ENCODE data around the gene LASP1. TPM values are rescaled to one million over a fixed set of nuclear protein-coding genes. Genes with fewer than 3 reads are reported as not detected.
"Not testable (repeated sequence)": the region's sequence is repeated elsewhere in the genome, so short reads cannot be mapped to it uniquely, and the experiment has no call there.

The LASP1 gene
- polyA plus RNA-seq, 1 of the 3 experiments (the other 2 are of a cell fraction): 102 TPM

DNA sequence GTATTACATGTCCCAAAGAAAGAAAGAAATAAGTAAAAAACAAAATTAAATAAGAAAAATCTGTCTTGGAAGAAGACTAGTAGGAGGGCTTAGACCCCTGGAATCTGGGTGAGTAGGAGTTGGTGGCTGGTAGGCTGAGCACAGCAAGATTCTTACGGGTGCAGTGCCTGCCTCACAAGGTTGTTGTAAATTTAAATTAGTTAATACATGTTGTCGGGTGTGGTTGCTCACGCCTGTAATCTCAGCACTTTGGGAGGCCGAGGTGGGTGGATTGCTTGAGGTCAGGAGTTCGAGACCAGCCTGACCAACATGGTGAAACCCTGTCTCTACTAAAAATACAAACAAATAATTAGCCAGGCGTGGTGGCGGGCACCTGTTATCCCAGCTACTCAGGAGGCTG, 83.9 kb downstream of the LASP1 start:
- H3K79me2 ChIP-seq (ENCODE audit: insufficient read depth); H4K20me1 ChIP-seq (ENCODE audit: insufficient read depth); H3K27ac ChIP-seq (ENCODE audit: low read depth in 2 of 2, low read length in 1 of 2); H3K9me3 ChIP-seq; H3K9ac ChIP-seq; H3K9me2 ChIP-seq; H3K4me1 ChIP-seq (ENCODE audit: control insufficient read depth in 1 of 2, insufficient read depth in 2 of 2, low read depth in 1 of 2, low read length in 1 of 2); H3K36me3 ChIP-seq (replicated peaks in 1 of 2; ENCODE audit: control insufficient read depth in 1 of 2, insufficient read depth in 2 of 2, low read length in 1 of 2); H2AFZ ChIP-seq (ENCODE audit: low read depth); H3K4me2 ChIP-seq; POLR2A ChIA-PET; H3K27me3 ChIP-seq (ENCODE audit: insufficient read depth); H3K4me3 ChIP-seq (ENCODE audit: low read depth in 2 of 2, low read length in 1 of 2); DNase-seq; CTCF ChIA-PET: not testable (repeated sequence)
- peaks cover 25% of the 10 kb centered on the region for H3F3A ChIP-seq (replicated peaks; ENCODE audit: insufficient read depth)
- WGBS (ENCODE audit: low lambda C conversion rate): 78% methylated on average over 7 of the region's 7 CpGs

- peaks cover 0 to 8% of the 10 kb centered on the region in 2 experiments; a peak in 1 of 4 replicates for H3K4me1 ChIP-seq (ENCODE audit: control insufficient read depth in 1 of 2, insufficient read depth in 2 of 2, low read depth in 1 of 2, low read length in 1 of 2)
- no peak for DNase-seq
- H4K20me1 ChIP-seq (ENCODE audit: insufficient read depth): no peaks in the 10 kb centered on the region
- H3K27ac ChIP-seq (ENCODE audit: low read depth in 2 of 2, low read length in 1 of 2): peak overlapping the region; percentile 64 to 65; a peak in 3 of 4 replicates
- no peaks in the 10 kb centered on the region for H3K27me3 ChIP-seq (ENCODE audit: insufficient read depth)
- H3K4me3 ChIP-seq (ENCODE audit: low read depth in 2 of 2, low read length in 1 of 2): no peak overlapping the region
- ChIA-PET POLR2A (no interaction called here), CTCF (interaction anchor here (0.8 to 1.9 kb wide), 2 partner anchors 25 to 35 kb away, joined by 3 to 4 read pairs; no protein-coding TSS in a partner anchor)
- TF ChIP-seq TAF1 (IDR thresholded peaks at IDR 0.05; ENCODE audit: borderline replicate concordance, low read depth, low read length) (no peak), PBX3 (IDR thresholded peaks at IDR 0.05) (0 out of 2 replicates have a peak, but pooled peaks have one; percentile 18), REST (IDR thresholded peaks at IDR 0.05; ENCODE audit: low read depth, low read length) (no peak), FOSL2 (IDR thresholded peaks at IDR 0.05; ENCODE audit: borderline replicate concordance, low read depth) (no peak), NRF1 (IDR thresholded peaks at IDR 0.05; ENCODE audit: low read depth, low read length) (no peak), MXI1 (IDR thresholded peaks at IDR 0.05; ENCODE audit: low read depth, low read length) (no peak)
- TF ChIP-seq, protein P1, sequence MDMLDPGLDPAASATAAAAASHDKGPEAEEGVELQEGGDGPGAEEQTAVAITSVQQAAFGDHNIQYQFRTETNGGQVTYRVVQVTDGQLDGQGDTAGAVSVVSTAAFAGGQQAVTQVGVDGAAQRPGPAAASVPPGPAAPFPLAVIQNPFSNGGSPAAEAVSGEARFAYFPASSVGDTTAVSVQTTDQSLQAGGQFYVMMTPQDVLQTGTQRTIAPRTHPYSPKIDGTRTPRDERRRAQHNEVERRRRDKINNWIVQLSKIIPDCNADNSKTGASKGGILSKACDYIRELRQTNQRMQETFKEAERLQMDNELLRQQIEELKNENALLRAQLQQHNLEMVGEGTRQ (IDR thresholded peaks at IDR 0.05; ENCODE audit: borderline replicate concordance, low read depth, low read length): no peak
- H3K9ac ChIP-seq: no peak overlapping the region
- H3F3A ChIP-seq (replicated peaks; ENCODE audit: insufficient read depth): peaks cover 30% of the 10 kb centered on the region
- peak overlapping the region; percentile 65; the same call in 1 of the 2 replicates for H2AFZ ChIP-seq (ENCODE audit: low read depth)
- H3K79me2 ChIP-seq (ENCODE audit: insufficient read depth): no peaks in the 10 kb centered on the region
- peak overlapping the region; percentile 27 for H3K4me2 ChIP-seq
- no peaks in the 10 kb centered on the region for H3K9me3 ChIP-seq
- H3K36me3 ChIP-seq (replicated peaks in 1 of 2; ENCODE audit: control insufficient read depth in 1 of 2, insufficient read depth in 2 of 2, low read length in 1 of 2): no peaks in the 10 kb centered on the region
- 13% methylated on average over 1 of the region's 1 CpG for WGBS (ENCODE audit: low lambda C conversion rate)
- no peaks in the 10 kb centered on the region for H3K9me2 ChIP-seq
Measured at GRCh38 chr17:38958326-38958725, 88.5 kb downstream of the LASP1 start.

Measured in SK-N-SH (cell line).